SIG-M5 treated with dmso at 0.1 percent for 504 hours (cell line): ENCODE results near the gene HES3.
A peak's percentile ranks its signal among the peaks of the same experiment; 100 is the strongest.

Source experiments
- DNase-seq: peaks from one replicate; lab custom pipeline; 2025; ENCODE audit not compliant: unreplicated experiment; lab: John Stamatoyannopoulos, UW

The HES3 gene

DNA sequence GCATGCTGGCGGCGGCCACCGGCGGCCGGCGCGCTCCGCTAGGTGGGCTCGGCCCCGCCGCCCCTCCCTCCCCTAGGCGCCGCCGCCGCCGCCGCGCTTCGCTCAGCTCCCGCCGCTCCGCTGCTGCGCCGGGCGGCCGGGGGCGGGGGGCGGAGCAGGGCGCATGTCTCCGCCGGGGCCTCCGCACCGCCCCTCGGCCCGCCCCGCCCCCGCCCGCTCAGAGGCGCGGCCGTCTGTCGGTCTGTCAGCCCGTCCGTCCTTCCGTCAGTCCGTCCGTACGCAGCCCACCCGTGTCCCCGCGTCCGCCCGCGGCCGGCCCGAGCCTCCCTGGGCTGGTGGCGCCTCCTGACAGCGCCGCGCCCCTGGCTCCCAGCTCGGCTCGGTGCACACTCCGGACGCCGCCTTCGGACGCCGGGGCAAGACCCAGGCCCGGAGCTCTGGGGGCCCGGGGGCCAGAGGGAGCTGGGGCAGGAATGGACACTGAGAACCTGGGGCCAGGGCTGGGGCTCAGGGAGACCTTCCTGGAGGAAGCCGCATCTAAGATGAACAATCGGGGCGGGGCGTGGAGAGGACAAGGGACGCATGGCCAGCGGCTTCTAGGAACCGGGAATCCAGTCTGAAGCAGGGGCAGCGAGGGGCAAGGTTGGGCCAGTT, 17.1 kb downstream of the HES3 start, which contains the start of gene GPR153:
GPR153 (minus strand) TSS at position 138 of the 654 bp plus-strand sequence. CDS start 6,193 bp downstream, outside the sequence.
- DNase-seq: peak; percentile 20

GRCh38 chr1:6261615-6261995, 17.6 kb downstream of the HES3 start:
- DNase-seq: no peak

- DNase-seq: no peak
Measured at GRCh38 chr1:6262555-6263420, 18.8 kb downstream of the HES3 start.

GRCh38 chr1:6263716-6264115, 19.7 kb downstream of the HES3 start:
- DNase-seq: no peak

DNA sequence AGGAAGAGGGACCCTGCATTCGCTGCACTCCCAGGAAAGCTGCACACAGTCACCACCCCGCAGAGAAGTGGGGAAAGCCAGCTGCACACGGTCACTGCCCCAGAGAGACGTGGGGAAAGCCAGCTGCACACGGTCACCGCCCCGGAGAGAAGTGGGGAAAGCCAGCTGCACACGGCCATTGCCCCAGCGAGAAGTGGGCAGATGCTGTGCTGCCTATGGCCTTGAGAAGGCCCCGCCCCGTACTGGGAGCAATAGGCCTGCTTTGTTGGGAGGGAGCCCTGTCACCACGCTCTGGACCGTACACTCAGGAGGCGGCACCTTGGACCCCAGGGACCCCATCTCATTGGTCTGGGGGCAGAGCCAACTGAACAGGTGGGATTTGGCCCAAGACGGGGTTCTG, 21.2 kb downstream of the HES3 start:
- DNase-seq: no peak

DNA sequence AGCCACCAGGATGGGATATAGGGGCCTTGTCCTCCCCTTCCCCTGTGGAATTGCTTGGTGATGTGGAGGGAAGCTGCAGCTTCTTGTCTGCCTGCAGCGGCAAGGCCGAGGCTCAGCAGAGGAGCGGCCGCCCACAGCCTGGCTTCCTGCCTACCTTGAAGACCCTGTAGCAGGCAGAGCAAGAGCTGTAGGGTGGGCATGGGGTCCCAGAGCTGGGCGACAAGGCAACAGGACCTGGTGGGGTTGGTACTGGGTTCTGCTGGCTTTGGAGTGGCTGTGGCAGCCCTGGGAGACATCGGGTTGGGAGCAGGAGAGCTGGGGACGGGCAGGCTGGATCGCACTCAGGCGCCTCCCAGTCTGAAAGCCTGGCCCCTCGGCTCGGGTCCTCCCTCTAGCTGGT, 22.7 kb downstream of the HES3 start:
- DNase-seq: no peak

GRCh38 chr1:6267686-6268322, 23.8 kb downstream of the HES3 start:
- no peak for DNase-seq

- DNase-seq: no peak
Measured at GRCh38 chr1:6268415-6268814, 24.4 kb downstream of the HES3 start.

GRCh38 chr1:6269296-6269695, 25.3 kb downstream of the HES3 start:
- no peak for DNase-seq

DNA sequence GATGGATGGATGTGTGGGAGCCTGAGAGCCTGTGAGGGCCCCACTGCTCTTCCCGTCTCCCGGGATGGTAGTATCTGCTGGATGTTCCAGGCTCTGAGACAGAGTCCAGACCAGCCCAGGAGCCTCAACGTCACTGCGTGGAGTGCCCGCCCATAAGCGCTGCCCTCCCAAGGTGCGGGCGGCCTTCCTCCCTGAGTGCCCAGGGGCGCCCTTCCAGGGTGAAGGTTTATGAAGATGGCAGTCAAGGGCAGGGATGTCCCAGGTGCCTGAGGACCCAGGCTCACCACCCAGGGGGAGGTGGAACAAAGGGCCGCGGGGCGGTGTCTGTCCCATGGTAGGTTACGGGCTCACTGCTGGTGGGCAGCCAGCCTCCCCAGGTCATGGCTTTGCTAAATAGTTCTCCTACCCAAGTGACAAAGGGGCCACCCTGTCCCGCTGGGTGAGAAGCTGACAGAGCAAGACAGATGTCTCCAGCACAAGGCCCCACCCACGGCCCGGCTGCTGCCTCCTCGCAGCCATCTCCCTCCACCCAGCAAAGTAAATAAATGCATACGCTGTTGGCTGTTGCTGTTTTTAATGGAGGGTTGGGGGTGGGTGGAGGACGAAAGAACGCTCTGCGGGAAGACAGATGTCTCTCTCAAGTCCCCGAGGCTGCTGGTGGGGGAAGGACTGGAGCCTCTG, 25.9 kb downstream of the HES3 start:
- no peak for DNase-seq

DNA sequence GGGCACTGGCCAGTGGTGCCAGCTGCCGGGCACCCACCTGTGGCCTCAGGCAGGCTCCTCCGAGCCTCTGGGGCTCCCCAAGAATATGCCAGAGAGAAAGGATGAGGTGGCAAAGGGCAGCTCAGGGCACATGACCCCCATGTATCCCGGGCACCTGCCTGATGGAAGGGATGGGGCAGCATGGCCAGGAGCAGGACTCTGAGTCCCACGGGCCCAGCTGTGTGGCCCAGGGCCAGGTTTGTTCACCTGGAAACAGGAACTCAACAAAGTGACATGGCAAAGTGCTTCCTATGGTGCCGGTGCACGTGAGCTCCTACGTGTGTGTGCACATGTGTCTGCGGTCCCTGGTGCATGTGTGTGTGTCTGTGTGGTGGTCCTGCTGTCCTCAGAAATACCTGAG, 26.4 kb downstream of the HES3 start:
- DNase-seq: no peak

GRCh38 chr1:6271006-6271405, 27.0 kb downstream of the HES3 start:
- DNase-seq: no peak

GRCh38 chr1:6271554-6271953, 27.6 kb downstream of the HES3 start:
- no peak for DNase-seq

- DNase-seq: no peak
Measured at GRCh38 chr1:6272452-6272851, 28.5 kb downstream of the HES3 start.

GRCh38 chr1:6272868-6273267, 28.9 kb downstream of the HES3 start:
- no peak for DNase-seq

GRCh38 chr1:6273380-6273891, 29.5 kb downstream of the HES3 start:
- no peak for DNase-seq

- DNase-seq: no peak
Measured at GRCh38 chr1:6274102-6274501, 30.1 kb downstream of the HES3 start.

DNA sequence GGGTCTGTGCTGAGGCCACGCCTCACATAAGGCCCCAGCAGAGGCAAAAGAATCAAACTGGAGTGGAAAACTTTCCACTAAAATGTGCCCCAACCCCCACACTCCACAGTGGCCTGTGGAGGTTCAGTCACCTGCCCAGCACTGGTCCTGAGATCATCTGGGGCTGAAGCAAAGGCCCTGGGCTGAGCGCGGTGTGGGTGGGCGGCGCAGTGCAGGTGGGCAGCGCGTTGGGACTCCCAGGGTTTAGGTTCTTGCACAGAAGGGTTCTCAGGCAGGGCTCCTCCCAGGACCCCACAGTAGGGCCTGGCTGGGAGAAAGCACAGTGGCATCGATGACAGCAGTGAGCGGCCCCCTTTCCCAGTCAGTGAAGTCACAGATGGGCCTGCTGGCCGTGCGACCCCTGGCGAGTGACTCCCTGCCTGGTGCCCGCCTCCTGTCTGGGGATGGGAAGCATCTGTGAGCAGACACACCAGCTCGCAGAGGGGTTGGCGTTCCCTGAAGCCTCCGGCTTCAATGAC, 30.7 kb downstream of the HES3 start:
- DNase-seq: no peak

DNA sequence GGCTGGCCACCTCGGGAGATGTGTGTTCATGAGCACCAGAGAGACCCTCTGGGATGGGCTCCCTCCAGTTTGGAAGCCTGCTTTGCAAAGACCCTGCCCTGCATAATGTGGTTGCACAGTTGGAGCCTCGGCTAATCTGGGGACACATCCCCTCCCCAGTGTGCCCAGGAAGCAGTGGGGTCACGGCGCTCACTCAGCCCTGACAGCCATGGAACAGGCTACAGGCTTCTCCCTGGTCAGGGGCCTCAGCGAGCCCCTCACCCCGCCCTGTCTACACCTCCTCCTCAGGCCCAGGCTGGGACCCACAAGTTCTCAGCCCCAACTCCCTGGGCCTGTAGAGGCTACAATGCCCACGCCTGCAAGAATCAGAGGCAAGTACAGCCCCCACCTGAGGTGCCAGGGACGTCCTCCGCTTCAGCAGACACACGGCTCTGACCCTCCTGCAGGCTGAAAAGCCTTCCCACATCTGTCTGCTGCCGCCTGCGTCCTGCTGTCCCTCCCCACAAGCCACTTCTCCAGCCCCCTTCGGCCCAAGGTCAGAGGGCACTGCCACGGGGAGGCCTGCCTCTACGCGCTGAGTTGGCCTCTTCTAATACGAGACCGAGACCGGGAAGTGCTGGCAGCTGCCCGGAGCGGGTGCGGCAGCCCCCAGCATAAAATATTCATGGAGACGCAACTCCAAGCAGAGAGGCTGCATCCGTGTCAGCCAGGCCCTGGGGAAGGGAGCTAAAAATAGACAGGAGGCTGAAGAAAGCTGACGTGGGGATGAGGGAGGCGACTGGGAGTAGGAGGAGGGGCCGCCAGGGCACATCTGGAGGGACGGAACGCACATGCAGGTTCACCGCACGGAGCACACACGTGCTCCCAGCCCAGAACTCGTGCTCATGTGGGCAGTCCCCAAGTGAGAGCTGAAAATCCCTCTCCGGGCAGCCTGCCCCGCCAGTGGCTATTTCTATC, 32.1 kb downstream of the HES3 start:
- no peak for DNase-seq
